ENCODE measurements around the gene FOXO1.
"Not testable (repeated sequence)": the region's sequence is repeated elsewhere in the genome, so short reads cannot be mapped to it uniquely, and the experiment has no call there.

The FOXO1 gene

DNA sequence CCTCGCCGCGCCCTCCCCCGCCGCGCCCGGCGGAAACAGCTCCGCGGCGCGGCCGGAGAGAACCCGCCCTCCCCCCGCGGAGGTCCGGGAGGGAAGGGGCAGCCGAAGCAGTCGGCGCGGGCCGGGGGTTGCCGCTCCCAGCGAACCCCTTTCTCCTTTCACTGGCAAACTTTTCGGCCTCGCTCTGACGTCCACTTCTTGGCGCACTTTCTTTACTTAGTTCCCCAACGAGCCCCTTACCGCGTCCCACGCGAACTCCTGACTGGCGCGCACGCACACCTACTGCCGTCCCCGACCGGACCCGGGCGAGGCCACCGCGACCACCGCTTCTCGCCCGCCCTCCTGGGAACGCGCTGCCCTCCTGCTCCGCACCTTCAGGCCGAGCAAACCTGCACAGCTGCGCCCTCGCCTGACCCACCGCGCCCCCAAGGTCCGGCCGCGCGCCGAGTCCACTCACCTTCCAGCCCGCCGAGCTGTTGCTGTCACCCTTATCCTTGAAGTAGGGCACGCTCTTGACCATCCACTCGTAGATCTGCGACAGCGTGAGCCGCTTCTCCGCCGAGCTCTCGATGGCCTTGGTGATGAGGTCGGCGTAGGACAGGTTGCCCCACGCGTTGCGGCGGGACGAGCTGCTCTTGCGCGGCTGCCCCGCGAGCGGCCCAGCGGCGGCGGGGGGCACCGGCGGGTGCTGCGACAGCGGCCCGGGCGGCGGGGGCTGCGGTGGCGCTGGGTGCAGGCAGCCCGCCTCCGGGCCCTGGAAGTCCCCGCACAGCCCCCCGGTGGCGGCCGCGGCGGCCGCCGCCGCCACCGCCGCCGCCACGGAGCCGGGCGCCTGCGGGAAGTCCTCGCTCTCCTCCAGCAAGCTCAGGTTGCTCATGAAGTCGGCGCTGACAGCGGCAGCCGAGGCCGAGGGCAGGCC lies 1.1 kb downstream of the FOXO1 start:
- DNase-seq, result peak; percentile 42

DNA sequence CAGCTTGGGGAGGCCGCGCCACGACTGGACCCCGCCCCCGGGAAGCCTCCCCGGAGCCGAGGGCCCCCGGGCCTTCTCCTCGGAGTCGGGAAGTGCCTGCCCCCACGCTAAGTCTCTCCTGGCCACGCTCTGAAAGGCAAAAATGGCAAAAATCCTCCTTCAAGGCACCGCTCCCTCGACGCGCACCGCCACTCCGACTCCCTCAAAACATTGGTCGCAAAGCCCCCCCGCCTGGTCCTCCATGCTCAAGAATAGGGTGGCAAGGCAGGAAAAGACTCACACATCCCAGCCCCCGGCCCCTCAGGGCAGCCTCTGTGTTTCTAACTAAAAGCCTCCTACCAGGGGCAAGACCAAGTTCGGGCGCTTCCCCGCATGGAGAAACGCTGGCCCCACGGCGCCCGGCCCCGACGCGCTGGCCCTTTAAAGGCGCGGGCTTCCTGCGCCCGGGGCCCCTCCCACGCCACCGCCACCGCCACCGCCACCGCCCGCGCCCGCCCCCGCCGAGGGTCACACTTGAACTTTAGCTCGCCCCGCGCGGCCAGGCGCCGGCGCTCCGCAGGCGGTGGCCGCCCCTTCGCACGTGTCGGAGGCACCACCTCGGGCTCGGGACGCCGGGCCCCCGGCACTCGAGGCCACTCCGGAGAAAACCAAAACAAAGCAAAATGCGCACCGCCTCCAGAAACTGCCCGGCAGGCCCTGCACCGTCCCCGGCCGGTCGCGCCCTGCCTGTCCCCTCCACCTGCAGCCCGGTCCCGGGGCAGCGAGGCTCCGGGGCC lies 1.9 kb downstream of the FOXO1 start:
- peak; percentile 60 for DNase-seq

DNA sequence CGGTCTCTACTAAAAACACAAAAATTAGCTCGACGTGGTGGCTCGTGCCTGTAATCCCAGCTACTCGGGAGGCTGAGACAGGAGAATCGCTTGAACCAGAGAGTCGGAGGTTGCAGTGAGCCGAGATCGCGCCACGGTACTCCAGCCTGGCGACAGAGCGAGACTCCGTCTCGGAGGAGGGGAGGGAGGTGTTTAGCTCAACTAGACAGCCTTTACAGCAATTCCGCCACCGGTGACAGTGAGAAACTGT lies 2.4 kb downstream of the FOXO1 start:
- DNase-seq, result not testable (repeated sequence)

DNA sequence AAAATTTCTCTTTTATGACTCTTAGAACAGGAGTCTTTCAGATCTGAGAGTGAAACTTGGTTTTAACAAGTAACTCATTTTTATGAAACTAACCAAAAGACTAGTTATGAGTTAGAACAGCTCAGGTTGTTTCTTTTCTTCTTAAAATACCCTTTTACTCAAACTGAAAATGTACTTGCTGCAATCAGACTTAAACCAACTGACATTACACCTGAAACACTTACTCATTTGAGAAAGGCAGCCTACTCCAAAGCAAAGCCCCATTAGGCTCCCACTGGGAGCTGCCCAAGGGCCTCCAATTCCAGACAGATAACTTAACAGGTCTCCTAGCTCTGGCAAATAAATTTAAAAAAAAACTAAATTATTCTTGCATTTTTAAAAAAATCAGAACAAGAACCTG lies 3.6 kb downstream of the FOXO1 start:
- DNase-seq, result no peak

DNA sequence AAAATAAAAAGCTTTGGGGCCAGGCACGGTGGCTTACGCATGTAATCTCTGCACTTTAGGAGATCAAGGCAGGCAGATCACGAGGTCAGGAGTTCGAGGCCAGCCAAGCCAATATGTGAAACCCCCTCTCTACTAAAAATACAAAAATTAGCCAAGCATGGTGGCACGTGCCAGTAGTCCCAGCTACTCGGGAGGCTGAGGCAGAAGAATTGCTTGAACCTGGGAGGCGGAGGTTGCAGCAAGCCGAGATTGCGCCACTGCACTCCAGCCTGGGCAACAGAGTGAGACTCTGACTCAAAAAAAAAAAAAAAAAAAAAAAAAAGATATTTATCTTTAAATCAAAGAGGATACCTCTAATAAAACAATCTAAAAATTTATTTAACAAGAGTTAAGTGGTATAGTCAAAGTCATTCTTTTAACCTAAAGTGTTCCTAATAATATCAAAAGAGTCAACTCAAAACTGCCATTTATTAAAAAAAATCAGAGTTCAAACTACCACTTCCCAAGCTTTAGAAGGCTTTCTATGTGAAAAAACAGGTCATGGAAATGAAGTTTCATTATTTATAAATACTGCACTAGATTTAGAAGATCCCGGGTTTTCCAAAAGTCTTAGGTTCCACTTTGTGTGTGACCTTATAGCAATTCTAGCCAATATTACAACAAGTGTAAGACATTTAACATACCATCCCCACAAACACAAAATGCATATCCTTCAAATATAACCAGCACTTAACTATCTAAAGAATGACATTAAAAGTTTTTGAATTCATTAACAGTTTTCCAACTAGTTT lies 4.4 kb downstream of the FOXO1 start:
- no peak for DNase-seq

DNA sequence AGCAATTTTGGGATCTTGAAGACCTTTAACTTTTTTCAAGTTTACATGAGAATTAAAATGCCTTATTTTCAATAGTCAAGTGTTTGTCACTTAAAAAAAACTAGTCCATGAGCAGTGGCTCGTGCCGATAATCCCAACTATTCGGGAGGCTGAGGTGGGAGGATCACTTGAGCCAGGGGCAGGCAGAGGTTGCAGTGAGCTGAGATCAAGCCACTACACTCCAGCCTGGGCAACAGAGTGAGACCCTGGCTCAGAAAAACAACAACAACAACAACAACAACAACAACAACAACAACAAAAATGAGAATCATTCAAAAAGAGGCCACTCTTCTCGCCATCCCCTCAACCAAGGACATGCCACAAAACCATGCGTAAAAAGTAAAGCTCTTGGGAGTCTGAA lies 5.7 kb downstream of the FOXO1 start:
- no peak for DNase-seq

DNA sequence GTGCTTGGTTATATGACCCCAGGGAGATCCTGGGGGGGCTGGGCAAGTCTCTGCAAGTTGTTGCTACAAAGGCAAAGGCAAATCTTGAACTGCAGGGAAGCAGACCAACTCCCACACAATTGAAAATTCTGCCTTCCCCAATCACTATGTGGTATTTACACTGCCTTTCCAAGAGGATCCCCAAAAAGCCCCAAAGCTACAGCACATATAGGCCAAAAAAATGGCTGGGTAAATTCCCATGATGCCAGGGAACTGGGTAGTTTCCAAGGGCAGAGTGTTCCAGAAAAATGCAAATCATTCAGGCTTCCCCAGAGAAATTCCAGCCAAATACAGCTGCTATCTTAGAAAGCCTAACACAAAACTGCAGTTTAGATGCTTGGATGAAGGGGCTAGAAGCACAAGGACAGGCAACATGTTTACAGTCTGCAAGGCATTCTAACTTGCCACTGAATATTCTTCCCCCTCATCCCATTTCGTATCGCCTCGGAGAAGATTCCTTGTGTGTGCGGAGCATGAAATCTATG lies 6.2 kb downstream of the FOXO1 start:
- DNase-seq, result no peak

DNA sequence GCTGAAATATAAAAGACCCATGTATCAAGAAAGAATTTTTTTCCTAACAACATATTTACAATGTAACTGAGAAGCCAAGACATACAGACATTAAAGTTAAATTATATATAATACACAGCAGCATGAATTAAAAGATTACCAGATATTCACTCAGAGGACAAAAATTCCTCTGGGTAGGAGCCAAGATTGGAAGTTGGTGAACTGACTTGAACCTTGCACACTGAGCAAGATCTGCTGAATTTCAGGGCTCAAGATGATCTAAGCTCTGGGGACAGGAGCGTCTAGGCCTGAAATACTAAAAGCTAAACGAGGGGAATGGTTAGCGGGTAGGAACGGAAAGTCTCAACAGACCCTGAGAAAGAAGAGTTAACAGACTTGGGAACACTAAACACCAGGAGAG lies 8.5 kb downstream of the FOXO1 start:
- no peak for DNase-seq

DNA sequence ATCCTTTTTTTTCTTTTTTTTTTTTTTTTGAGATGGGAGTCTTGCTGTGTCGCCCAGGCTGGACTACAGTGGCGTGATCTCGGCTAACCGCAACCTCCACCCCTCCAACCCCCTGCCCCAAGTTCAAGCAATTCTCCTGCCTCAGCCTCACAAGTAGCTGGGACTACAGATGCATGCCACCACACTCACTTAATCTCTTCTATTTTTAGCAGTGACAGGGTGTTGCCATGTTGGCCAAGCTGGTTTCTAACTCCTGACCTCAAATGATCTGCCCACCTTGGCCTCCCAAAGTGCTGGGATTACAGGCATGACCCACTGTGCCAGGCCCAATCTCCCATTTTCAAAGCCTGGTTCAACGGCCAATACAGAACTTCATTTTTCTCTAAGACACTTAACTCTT lies 9.1 kb downstream of the FOXO1 start:
- DNase-seq, result no peak

DNA sequence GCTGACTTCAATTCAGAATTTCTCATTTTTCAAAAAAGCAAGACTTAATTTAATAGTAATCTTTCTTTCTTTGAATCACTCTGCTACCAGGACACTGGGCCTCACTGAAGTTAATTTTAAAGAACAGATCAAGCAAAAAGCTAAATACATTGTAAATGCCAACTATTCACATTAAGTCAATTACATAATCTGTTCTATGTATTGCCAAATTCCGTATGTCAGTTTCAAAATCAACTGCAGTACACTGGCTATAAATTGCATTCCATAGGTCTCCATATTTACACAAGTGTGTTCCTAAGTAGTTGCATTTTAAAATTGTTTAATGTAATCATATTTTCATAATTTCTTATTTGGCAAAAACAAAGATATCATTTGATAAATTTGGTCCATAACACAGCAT lies 10.1 kb downstream of the FOXO1 start:
- DNase-seq, result no peak

DNA sequence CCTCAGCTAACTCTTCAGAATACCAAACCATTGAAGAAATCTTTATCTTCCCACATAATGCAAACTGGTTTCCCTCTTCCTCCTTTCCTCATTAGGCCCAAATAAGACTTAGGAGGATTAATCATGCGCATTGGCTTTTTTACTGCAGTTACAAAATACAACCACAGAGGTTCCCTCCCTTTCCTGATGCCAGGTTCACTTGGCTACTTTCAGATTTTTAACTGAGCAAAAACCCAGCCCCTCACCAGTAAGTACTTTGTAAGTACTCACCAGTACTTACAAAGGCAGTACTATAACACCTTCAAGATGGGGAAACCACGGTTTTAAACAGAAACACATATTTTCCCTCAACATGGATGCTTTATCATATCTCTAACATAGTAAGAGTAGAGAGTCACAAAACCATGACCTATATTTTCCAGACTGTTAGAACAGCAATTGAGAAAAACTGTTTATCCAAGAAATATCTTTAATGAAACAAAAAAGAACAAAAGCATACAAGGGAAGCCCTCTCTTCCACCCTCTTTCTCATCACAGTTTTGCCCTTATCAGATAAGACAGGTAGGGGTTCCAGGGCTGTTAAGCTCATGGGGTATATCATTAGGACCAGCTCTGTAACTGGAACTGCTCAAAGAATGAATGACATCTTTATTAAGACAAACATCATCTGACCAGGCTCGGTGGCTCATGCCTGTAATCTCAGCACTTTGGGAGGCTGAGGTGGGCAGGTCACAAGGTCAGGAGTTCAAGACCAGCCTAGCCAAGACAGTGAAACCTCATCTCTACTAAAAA lies 12.7 kb downstream of the FOXO1 start:
- DNase-seq, result no peak

DNA sequence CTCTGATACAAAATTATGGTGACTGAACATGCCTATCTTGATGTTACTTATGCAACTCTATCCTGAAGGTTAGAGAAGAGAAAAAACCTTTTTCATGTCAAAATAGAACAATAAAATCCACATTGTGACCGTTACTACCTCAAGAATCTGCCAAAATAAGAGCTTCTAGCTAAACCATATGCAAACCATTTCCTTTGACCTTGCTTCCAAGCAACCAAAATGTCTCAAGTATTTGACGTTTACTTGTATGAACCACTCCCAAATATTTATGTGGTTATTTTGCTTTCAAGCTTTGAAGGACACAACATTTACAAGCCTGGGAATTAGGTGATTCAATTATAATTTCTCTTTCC lies 13.9 kb downstream of the FOXO1 start:
- DNase-seq, result no peak

DNA sequence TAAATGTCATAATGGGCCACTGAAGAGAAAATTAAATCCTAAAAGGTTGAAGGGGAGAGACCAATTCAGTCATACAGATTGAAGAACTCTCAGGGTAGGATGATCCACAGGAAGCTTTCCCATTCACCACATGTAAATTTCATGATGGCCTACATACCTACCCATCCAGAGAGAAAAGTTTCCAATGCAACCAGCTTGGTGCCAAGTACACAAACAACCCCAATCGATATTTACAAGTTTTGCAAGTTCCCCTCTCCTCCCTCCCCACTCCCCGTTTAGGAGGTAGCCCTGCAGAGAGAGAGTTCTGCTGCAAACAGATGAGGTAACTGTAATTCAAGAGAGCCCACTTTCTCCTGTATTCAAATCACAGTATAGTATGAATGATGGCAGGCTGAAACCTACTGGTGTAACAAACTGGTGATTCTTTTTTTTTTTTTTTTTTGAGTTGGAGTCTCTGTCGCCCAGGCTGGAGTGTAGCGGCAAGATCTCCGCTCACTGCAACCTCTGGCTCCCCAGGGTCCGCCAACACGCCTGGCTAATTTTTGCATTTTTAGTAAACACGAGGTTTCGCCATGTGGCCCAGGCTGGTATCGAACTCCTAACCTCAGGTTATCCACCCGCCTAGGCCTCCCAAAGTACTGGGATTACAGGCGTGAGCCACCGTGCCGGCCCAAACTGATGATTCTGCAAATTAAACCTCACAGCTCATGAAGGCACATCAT lies 14.4 kb downstream of the FOXO1 start:
- DNase-seq, result no peak

DNA sequence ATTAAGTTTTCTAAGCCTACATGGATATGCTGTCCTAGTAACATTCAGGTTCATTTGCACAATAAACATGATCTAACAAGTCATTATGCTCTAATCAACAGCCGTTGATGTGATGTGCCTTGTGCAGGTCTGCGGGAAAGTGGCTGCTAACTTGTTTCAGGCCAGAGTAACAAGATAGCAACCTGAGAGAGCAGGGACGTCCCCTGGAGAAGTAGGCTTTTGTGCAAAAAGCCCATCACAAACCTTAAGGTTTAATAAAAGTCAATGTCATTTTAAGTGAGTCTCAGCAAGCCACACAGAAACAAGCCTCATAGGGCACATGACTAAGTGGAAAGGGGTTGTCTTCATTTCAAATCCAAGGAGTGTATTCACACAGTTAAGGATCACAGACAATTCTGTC lies 17.6 kb downstream of the FOXO1 start:
- DNase-seq, result no peak

DNA sequence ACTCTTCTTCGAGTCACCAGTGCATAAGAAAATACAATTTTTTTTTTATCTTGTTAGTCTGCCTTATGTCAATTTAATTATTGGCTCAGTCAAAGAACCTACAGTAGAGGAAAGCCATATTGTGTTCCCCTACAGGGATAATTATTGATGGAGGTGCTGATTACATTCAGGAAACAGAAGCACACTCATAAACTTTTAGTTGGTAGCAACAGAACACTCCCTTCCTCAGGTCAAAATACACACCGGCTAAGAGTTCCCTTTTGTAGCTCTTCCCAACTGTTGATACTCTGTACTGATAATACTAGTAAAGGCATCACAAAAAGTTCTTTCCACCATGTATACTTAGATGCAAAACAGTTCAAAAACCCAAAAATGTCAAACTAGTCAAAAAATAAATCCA lies 18.4 kb downstream of the FOXO1 start:
- no peak for DNase-seq

DNA sequence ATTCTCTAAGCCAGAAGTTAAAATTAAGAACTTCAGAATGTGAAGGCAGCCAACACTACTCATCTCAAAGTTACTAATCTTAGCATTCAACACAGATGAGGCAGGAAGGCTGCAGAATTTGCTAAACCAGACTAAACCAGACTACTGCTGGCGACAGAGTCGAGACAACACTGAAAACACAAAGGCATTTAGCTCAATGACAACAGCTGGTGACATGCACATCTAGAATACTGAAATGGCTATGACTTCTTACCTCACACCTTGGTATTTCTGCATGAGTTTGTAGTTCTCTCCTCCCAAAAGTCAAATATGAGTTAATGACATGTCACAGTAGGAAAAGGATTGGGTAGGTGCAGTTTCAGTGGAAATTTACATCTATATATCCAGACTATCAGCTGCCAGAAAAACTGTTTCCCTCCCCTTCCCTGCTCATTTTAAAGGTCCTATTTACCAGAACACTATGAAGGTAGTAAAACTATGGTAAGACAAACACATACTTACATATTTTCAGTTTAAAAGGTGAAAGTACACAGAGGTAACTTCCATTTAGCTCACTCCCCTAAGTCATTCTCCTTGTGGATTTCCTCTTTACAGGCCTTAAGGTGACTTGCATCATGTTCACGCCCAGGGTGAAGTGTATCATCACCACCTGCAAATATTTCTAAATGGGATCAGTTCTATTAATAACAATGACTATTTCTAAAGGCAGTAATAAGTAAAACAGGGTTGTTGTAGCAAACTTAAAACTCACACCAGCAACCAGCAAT lies 21.4 kb downstream of the FOXO1 start:
- DNase-seq, result no peak

DNA sequence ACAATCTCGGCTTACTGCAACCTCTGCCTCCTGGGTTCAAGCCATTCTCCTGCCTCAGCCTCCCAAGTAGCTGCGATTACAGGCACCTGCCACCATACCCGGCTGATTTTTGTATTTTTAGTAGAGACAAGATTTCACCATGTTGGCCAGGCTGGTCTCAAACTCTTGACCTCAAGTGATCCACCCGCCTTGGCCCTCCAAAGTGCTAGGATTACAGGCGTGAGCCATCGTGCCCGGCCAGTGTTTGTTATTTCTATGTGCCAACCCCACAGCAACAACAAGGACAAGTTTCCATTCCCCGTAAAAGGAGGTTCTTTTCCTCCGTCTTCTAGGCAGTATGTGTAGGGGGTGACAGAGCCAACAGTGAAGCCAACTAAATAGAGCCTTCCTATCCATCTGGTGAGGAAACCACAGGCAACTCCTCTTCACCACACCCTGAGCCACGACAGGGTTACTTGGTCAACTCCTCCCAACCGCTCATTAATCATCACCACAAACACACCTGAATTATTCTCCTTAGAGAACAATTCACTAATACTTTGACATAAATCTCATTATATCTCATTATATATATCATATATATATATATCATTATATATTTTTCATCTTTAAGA lies 25.5 kb downstream of the FOXO1 start:
- DNase-seq, result no peak

DNA sequence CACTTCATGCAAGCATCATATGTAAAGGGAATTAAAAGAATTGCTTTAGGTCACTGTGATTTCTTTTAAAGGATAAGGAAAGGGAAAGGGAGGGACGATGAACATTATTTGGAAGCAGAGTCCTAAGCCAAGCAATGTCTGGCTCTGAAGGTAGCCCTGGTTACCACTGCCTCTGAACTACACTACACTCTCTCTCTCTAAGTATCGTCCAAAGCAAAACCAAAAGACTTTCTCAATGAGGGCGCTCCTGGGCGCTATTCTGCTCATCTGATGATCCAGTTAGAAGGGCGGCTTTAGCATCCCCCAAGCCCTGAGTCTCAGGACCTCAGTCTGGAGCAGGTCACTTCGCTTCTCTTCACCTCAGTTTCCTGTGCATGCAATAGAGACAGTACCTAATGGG lies 26.2 kb downstream of the FOXO1 start:
- no peak for DNase-seq

DNA sequence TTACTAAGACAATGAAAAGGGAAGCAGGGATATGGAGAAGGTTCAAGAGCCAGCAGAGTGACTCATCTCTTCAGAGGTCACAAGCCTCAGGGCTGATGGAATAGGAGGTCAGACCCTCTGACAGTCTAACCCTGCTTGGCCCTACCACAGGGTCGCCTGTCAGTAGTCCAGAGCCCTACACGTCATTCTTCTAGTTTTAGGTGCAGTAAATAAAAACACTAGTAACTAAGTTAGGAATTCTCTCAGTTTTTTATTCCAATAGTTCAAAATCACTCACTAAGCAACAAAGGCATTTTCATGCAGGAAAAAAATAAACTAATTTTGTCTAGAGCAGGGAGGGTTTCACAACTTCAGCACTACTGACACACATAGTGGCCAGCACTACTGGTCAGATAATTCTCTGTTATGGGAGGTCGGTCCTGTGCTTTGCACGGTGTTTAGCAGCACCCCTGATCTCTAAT lies 27.2 kb downstream of the FOXO1 start:
- no peak for DNase-seq

DNA sequence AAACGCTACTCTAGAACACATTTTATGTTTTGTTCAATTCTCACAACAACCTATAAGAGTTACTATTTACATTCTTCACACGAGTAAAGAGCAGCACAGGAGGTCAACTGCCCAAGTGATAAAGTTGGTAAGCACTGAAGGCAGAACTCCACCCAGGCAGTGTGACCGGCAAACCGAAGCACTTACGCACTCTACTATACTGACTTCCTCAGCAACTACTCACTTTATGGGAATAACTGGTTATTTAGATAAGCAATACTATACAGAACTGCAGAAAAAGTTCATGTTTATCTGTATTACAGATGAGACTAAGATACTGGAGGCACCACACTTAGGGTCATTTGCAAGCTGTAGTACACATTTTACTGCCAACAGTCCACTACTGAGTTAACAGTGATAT lies 28.8 kb downstream of the FOXO1 start:
- no peak for DNase-seq

Data from activated gamma-delta T cell (primary cell).